Panc1 (cell line): ENCODE results near the gene RSU1. TPM values are rescaled to one million over a fixed set of nuclear protein-coding genes. Genes with fewer than 3 reads are reported as not detected.

Experiments used
- ATAC-seq: fragments of 200-7000 bp; cut with Tn5 transposase; 2 replicates; pipeline ENCODE4 v1.9.1; 2020; ENCODE audit warnings: mild to moderate bottlenecking, moderate library complexity
- BruUV-seq: library from RNA; stranded (reverse); fragments of 400-500 nt; replicated peaks from 2 replicates; lab custom pipeline; 2021; lab: Mats Ljungman, UMichigan
- CTCF ChIA-PET: fragments of 300-600 bp; sonication (Branson Sonifier 250); formaldehyde crosslinking; loops from one replicate; lab custom pipeline; 2022; ENCODE audit warnings: antibody characterized with exemption; lab: Charles Lee
- POLR2A ChIA-PET: fragments of 300-600 bp; sonication (Branson Sonifier 250); formaldehyde crosslinking; loops from one replicate; lab custom pipeline; 2022; ENCODE audit warnings: antibody characterized with exemption; lab: Charles Lee
- DNase-seq: peaks from one replicate; pipeline ENCODE4 v3.0.0-alpha.2; 2010; ENCODE audit warnings: low read depth, low spot score
- H3K27ac ChIP-seq: 2 replicates; pipeline ENCODE4 v1.5.1; 2011; ENCODE audit warnings: mild to moderate bottlenecking, low read length, inconsistent platforms
- H3K27me3 ChIP-seq: fragments of 200-500 bp; sonication (Bioruptor generic); 2 replicates; pipeline ENCODE4 v1.6.0; 2014; ENCODE audit warnings: low read length, inconsistent platforms; ENCODE audit not compliant: control insufficient read depth, insufficient read depth
- H3K36me3 ChIP-seq: fragments of 200-500 bp; sonication (Bioruptor generic); 2 replicates; pipeline ENCODE4 v1.5.1; 2014; ENCODE audit warnings: inconsistent platforms, mild to moderate bottlenecking, low read length, moderate library complexity; ENCODE audit not compliant: control insufficient read depth, insufficient read depth
- H3K4me1 ChIP-seq: 2 replicates; pipeline ENCODE4 v1.5.1; 2011; ENCODE audit warnings: inconsistent platforms, mild to moderate bottlenecking, low read length, moderate library complexity; ENCODE audit not compliant: control insufficient read depth, insufficient read depth
- H3K4me3 ChIP-seq, 2 experiments: 2 replicates each; pipeline ENCODE4 v1.5.1; 2011 to 2012; ENCODE audit warnings: low read depth in 2 of 2, low read length in 2 of 2, mild to moderate bottlenecking in 2 of 2, inconsistent platforms in 1 of 2, moderate library complexity in 1 of 2
- H3K9me3 ChIP-seq: fragments of 200-500 bp; sonication (Bioruptor generic); 2 replicates; pipeline ENCODE4 v1.5.1; 2014; ENCODE audit warnings: low read depth, mild to moderate bottlenecking, inconsistent platforms, low read length, moderate library complexity; ENCODE audit not compliant: control insufficient read depth, insufficient read depth
- CTCF ChIP-seq: fragments of 450-650 bp; IDR thresholded peaks from 2 replicates; pipeline ENCODE4 v1.5.1; 2017; ENCODE audit warnings: mild to moderate bottlenecking
- POLR2AphosphoS5 ChIP-seq: IDR thresholded peaks from 2 replicates; pipeline ENCODE4 v1.6.1; 2012; ENCODE audit warnings: mild to moderate bottlenecking, low read depth, low read length, moderate library complexity
- SIN3A ChIP-seq: IDR thresholded peaks from 2 replicates; pipeline ENCODE4 v1.6.1; 2012; ENCODE audit warnings: low read depth, mild to moderate bottlenecking, low read length, moderate library complexity, borderline replicate concordance; ENCODE audit not compliant: insufficient read depth
- TCF7L2 ChIP-seq: IDR thresholded peaks from 2 replicates; pipeline ENCODE4 v1.6.1; 2011; ENCODE audit warnings: mild to moderate bottlenecking, low read depth, low read length, inconsistent platforms
- in situ Hi-C: cut with HindIII; loops from 2 replicates; pipeline ENCODE4 v1.10.0; 2016; ENCODE audit warnings: low sequenced_read_pairs, low pct_unique_long_range_greater_than_20kb
- intact Hi-C: fragments of 100-400 bp; cut with micrococcal nuclease; formaldehyde crosslinking; loops from one replicate; pipeline ENCODE4 v1.10.0; 2022; ENCODE audit not compliant: unreplicated experiment
- total RNA-seq: library from RNA; stranded (reverse); gene quantifications from one replicate; pipeline ENCODE4 v1.2.1, GENCODE V29; 2021; ENCODE audit not compliant: unreplicated experiment
- TF ChIP-seq, protein P1 (sequence below), 2 experiments: IDR thresholded peaks; 2 replicates each; pipeline ENCODE4 v1.6.1; 2011 to 2012; ENCODE audit warnings: low read depth in 2 of 2, control low read depth in 1 of 2, low read length in 1 of 2, mild to moderate bottlenecking in 1 of 2, moderate library complexity in 1 of 2; ENCODE audit not compliant: insufficient read depth in 1 of 2

RSU1 gene
- total RNA-seq, 1 experiment from 2014 or later: 55.6 TPM

GRCh38 chr10:16699435-16700057 lies 117.7 kb downstream of the RSU1 start:
- ATAC-seq: no peak
- Histone ChIP-seq H3K9me3 (no peaks in the 10 kb centered on the region), H3K4me3 (no peak overlapping the region), H3K27me3 (no peaks in the 10 kb centered on the region), H3K36me3 (no peaks in the 10 kb centered on the region), H3K27ac (no peak overlapping the region), H3K4me1 (no peaks in the 10 kb centered on the region)
- CTCF ChIA-PET: no interaction called here
- TF ChIP-seq POLR2AphosphoS5 (no peak), TCF7L2 (no peak)
- TF ChIP-seq, protein P1, sequence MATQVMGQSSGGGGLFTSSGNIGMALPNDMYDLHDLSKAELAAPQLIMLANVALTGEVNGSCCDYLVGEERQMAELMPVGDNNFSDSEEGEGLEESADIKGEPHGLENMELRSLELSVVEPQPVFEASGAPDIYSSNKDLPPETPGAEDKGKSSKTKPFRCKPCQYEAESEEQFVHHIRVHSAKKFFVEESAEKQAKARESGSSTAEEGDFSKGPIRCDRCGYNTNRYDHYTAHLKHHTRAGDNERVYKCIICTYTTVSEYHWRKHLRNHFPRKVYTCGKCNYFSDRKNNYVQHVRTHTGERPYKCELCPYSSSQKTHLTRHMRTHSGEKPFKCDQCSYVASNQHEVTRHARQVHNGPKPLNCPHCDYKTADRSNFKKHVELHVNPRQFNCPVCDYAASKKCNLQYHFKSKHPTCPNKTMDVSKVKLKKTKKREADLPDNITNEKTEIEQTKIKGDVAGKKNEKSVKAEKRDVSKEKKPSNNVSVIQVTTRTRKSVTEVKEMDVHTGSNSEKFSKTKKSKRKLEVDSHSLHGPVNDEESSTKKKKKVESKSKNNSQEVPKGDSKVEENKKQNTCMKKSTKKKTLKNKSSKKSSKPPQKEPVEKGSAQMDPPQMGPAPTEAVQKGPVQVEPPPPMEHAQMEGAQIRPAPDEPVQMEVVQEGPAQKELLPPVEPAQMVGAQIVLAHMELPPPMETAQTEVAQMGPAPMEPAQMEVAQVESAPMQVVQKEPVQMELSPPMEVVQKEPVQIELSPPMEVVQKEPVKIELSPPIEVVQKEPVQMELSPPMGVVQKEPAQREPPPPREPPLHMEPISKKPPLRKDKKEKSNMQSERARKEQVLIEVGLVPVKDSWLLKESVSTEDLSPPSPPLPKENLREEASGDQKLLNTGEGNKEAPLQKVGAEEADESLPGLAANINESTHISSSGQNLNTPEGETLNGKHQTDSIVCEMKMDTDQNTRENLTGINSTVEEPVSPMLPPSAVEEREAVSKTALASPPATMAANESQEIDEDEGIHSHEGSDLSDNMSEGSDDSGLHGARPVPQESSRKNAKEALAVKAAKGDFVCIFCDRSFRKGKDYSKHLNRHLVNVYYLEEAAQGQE (IDR thresholded peaks at IDR 0.05; ENCODE audit: insufficient read depth in 1 of 2, low read depth in 2 of 2, low read length in 1 of 2): no peak
- no TSS peak for BruUV-seq
- POLR2A ChIA-PET: no interaction called here
- in situ Hi-C loops (no loop called here), intact Hi-C loops (no loop called here)
- no peak for DNase-seq

DNA sequence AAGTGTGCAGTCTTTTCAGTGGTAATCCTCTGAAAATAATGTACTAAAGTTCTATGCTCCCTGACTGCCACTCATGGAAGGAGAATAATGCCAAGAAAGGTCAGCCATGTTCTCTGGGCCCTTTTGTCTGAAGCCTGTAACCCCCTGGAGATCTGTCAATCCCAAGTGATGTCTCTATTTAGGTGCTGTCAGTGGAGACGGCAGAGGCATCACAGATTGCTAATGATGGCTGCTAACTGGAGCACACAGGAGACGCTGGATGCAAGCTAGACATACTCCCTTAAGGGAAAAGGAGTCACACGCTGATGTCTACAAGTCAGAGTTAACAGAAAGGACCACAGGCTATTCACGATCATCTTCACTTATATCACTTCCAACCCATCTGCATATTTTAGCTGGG lies 118.8 kb downstream of the RSU1 start:
- no TSS peak for BruUV-seq
- intact Hi-C loops (no loop called here), in situ Hi-C loops (no loop called here)
- H3K27ac ChIP-seq: no peak overlapping the region
- no peaks in the 10 kb centered on the region for H3K36me3 ChIP-seq
- H3K4me1 ChIP-seq: no peaks in the 10 kb centered on the region
- no peaks in the 10 kb centered on the region for H3K27me3 ChIP-seq
- ChIA-PET CTCF (no interaction called here), POLR2A (no interaction called here)
- ATAC-seq (no peak), DNase-seq (no peak)
- TF ChIP-seq SIN3A: no peak
- TF ChIP-seq, protein P1 (IDR thresholded peaks at IDR 0.05; ENCODE audit: insufficient read depth in 1 of 2, low read depth in 2 of 2, low read length in 1 of 2): no peak
- TF ChIP-seq POLR2AphosphoS5: no peak
- no peak for TF ChIP-seq CTCF
- TF ChIP-seq TCF7L2: no peak
- H3K9me3 ChIP-seq: no peaks in the 10 kb centered on the region
- no peak overlapping the region for H3K4me3 ChIP-seq
